HG02571 (cell line): ENCODE results near the gene CCP110.
A peak's percentile ranks its signal among the peaks of the same experiment; 100 is the strongest.
"Not testable (repeated sequence)": the region's sequence is repeated elsewhere in the genome, so short reads cannot be mapped to it uniquely, and the experiment has no call there.

Source experiments
- ATAC-seq: cut with Tn5 transposase; IDR thresholded peaks from one replicate; pipeline ENCODE4 v1.9.1; 2021; ENCODE audit warnings: mild to moderate bottlenecking, moderate library complexity; ENCODE audit not compliant: unreplicated experiment

Gene CCP110

GRCh38 chr16:19543278-19543996 is 19.7 kb downstream of the CCP110 start:
- not testable (repeated sequence) for ATAC-seq

- no peak for ATAC-seq
Measured at GRCh38 chr16:19548144-19548543, 24.4 kb downstream of the CCP110 start.

GRCh38 chr16:19549673-19550072 is 25.9 kb downstream of the CCP110 start:
- no peak for ATAC-seq

- peak; percentile 94 for ATAC-seq
Measured at GRCh38 chr16:19555186-19555937, 31.6 kb downstream of the CCP110 start, which contains the start of gene VPS35L. VPS35L (plus strand) TSS chr16:19555703; CDS start chr16:19555730, 27 bp downstream.

GRCh38 chr16:19555938-19556771 is 32.4 kb downstream of the CCP110 start:
- no peak for ATAC-seq

- ATAC-seq: no peak
Measured at GRCh38 chr16:19559242-19559910, 35.6 kb downstream of the CCP110 start.

GRCh38 chr16:19560078-19560477 is 36.3 kb downstream of the CCP110 start:
- no peak for ATAC-seq

GRCh38 chr16:19563377-19563776 is 39.6 kb downstream of the CCP110 start:
- no peak for ATAC-seq

GRCh38 chr16:19566362-19566761 is 42.6 kb downstream of the CCP110 start:
- ATAC-seq: no peak

- no peak for ATAC-seq
Measured at GRCh38 chr16:19567560-19567959, 43.8 kb downstream of the CCP110 start.

GRCh38 chr16:19573997-19574396 is 50.3 kb downstream of the CCP110 start:
- ATAC-seq: no peak

- ATAC-seq: no peak
Measured at GRCh38 chr16:19574615-19575014, 50.9 kb downstream of the CCP110 start.

GRCh38 chr16:19578378-19578971 is 54.7 kb downstream of the CCP110 start:
- no peak for ATAC-seq

GRCh38 chr16:19582050-19582831 is 58.5 kb downstream of the CCP110 start:
- ATAC-seq: no peak

- ATAC-seq: no peak
Measured at GRCh38 chr16:19583665-19584300, 60.0 kb downstream of the CCP110 start.

GRCh38 chr16:19588661-19589060 is 64.9 kb downstream of the CCP110 start:
- no peak for ATAC-seq

GRCh38 chr16:19589106-19589505 is 65.4 kb downstream of the CCP110 start:
- ATAC-seq: no peak

- no peak for ATAC-seq
Measured at GRCh38 chr16:19589771-19590302, 66.1 kb downstream of the CCP110 start.
